Measurements from ENCODE around the gene ADSL.
A peak's percentile ranks its signal among the peaks of the same experiment; 100 is the strongest.
"Not testable (repeated sequence)": the region's sequence is repeated elsewhere in the genome, so short reads cannot be mapped to it uniquely, and the experiment has no call there.

The ADSL gene

DNA sequence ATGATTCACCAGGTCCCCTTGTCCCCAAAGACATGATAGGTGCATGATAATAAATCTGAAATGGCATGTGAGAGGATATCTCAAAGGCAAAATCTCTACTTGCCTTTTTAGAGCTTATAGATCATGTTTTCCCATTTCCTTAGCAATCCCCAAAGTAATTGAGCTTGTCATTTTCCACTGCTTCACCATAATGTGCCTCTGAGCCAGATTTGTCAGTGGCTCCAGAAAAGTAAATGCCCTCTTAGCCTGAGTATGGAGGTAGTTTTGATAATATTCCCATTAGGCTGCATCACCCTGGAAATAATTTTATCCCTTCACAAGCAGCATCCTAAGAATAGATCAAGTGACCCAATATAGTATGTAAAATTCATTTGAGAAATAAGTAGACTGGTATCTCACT is 36.7 kb upstream of the ADSL start:
- DNase-seq (ENCODE audit: low read depth) = no peak
- TF ChIP-seq, protein P1, sequence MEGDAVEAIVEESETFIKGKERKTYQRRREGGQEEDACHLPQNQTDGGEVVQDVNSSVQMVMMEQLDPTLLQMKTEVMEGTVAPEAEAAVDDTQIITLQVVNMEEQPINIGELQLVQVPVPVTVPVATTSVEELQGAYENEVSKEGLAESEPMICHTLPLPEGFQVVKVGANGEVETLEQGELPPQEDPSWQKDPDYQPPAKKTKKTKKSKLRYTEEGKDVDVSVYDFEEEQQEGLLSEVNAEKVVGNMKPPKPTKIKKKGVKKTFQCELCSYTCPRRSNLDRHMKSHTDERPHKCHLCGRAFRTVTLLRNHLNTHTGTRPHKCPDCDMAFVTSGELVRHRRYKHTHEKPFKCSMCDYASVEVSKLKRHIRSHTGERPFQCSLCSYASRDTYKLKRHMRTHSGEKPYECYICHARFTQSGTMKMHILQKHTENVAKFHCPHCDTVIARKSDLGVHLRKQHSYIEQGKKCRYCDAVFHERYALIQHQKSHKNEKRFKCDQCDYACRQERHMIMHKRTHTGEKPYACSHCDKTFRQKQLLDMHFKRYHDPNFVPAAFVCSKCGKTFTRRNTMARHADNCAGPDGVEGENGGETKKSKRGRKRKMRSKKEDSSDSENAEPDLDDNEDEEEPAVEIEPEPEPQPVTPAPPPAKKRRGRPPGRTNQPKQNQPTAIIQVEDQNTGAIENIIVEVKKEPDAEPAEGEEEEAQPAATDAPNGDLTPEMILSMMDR (conservative IDR thresholded peaks at IDR 0.05; ENCODE audit: low read length) = no peak

DNA sequence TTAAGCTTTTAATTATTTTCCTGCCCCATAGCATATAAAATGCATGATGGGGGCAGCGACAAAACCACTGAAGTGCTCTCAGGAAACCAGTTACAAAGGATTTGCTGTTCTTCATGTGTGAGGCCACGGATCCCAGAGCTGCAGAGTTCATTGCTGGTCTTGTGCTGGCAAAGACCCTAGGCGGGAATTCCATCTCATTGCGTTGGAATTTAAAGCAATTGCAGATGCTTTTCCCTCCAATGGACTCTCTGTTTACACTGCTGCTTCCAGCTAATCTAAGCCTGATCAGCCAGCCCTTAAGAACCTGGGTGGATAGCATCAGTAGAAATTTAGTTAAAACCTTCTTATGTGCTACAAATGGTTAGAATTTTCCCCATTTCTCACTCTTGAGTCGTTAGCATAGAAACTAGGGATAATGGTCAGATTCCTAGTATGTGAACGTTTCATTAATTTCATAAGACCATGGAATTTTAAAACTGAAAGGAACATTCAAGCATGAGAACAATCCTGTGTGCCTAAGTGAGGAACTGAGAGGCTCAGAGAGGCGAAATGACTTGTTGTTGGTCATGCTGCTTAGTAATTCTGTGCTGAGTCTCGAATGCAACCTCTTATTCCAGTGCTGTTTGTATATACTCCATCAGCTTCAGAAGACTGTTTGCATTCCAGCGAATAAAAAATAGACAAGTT is 36.1 kb upstream of the ADSL start:
- TF ChIP-seq, protein P1 (conservative IDR thresholded peaks at IDR 0.05; ENCODE audit: low read length) = no peak
- peak; percentile 93 for DNase-seq (ENCODE audit: low read depth)
- H3K4me3 ChIP-seq (ENCODE audit: low read length) = peak overlapping the region; percentile 33

More for the DNA sequence above, 36.7 kb upstream of the ADSL start:
- no peak overlapping the region for H3K4me3 ChIP-seq (ENCODE audit: low read length)

DNA sequence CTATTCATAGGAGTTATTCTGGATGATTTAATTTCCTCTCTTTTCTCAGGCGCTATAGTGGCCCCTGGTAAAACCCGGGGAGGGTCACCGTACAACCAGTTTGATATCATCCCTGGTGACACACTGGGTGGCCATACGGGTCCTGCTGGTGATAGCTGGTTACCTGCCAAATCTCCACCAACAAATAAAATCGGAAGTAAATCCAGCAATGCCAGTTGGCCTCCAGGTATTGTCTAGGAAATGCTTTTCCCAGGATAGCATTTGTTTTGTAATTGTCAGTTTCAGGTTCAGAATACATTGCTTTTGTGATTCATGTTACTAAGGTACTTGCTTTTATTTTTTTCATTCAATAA is 35.6 kb upstream of the ADSL start:
- TF ChIP-seq, protein P1 (conservative IDR thresholded peaks at IDR 0.05; ENCODE audit: low read length) = no peak
- no peak for DNase-seq (ENCODE audit: low read depth)
- peak overlapping the region; percentile 33 for H3K4me3 ChIP-seq (ENCODE audit: low read length)

DNA sequence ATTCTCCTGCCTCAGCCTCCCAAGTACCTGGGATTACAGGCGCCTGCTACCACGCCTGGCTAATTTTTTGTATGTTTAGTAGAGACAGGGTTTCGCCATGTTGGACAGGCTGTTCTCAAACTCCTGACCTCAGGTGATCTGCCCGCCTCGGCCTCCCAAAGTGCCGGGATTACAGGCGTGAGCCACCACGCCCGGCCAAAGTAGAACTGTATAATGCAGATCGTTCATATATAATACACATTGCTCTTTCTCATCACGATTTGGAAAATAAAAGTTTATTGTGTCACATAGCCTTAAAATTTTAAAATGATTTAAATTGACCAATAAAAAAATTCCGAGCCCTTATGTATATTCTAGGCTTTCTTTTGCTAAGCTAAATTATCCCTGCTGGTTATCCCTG is 34.7 kb upstream of the ADSL start:
- H3K4me3 ChIP-seq (ENCODE audit: low read length); DNase-seq (ENCODE audit: low read depth): not testable (repeated sequence)

DNA sequence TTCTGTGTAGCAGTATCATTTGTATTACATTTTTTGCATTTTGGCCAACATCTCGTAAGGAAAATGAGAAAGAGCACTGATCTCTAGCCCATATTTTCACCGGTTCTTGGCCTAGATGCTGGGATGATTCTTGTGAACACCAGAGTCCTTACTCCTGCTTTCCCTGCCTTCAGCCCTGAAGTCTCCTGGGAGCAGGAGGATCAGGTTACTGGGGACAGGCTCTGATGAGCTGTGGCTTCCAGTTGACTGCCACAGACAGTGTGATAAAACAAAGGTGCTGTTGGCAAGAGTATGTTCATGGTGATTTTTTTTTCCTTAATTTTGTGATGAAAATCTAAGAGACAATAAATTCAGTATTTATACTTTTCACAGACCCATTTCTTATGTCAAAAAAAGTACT is 34.2 kb upstream of the ADSL start:
- no peak overlapping the region for H3K4me3 ChIP-seq (ENCODE audit: low read length)
- TF ChIP-seq, protein P1 (conservative IDR thresholded peaks at IDR 0.05; ENCODE audit: low read length) = no peak
- no peak for DNase-seq (ENCODE audit: low read depth)

DNA sequence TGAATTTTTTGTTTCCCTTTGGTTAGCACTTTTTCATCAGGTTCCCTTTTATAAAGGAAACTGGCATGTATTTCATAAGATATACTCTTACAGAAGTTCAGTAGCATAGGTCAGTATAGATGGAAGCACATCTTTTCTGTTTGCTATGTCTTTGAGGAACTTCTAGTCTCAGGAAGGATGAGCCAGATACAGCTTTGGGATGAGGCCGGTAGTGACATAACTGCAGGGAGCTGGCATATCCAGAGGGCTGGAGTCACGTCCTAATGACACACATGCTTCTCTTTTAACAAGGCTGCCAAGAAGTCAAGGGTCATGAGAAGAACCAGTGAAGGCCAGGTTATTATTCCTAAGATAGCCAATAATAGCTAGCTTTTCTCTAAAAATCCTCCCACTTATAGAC is 33.3 kb upstream of the ADSL start:
- DNase-seq (ENCODE audit: low read depth) = no peak
- TF ChIP-seq, protein P1 (conservative IDR thresholded peaks at IDR 0.05; ENCODE audit: low read length) = no peak
- H3K4me3 ChIP-seq (ENCODE audit: low read length) = no peak overlapping the region

DNA sequence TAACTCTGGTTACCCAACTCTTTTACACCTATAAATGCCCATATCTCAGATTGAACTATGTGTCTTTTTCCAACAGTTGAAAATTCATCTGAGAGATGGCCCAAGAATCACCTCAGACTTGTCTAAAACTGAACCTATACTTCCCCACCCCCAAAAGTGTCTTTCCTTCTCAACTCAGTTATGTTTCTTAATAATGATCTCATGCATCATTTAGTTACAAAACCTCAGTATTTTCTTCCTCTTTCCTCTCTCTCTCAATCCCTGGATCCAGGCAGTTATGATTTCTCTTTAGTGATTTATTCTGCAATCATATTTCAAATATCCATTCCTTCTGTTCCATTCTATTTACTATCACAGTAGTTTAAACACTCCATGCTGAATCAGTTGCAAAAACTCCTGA is 32.3 kb upstream of the ADSL start:
- no peak for DNase-seq (ENCODE audit: low read depth)
- TF ChIP-seq, protein P1 (conservative IDR thresholded peaks at IDR 0.05; ENCODE audit: low read length) = no peak
- H3K4me3 ChIP-seq (ENCODE audit: low read length) = no peak overlapping the region

DNA sequence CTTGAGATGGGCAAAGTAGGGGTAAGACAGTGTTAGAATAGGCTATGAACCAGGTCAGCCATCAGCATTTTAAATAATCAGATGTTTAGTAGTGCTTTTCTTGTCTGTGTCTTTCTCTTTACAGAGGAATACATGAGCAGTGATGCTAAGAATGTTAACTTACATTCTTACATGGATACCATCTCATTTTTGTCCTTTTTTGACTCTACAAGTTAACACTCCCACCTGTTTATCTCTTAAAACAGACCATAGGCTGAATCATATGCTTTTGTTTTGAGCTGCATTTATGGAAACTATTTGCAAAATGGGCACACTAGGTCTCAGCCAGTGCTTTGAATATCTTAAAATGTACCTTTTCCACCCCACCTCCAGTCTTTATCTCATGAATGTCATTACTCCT is 25.6 kb upstream of the ADSL start:
- TF ChIP-seq, protein P1 (conservative IDR thresholded peaks at IDR 0.05; ENCODE audit: low read length) = no peak
- DNase-seq (ENCODE audit: low read depth) = no peak
- H3K4me3 ChIP-seq (ENCODE audit: low read length) = no peak overlapping the region

Data from AG10803 (cell line).